ENCODE measurements around the gene GTF3C4.
A peak's percentile ranks its signal among the peaks of the same experiment; 100 is the strongest.

The GTF3C4 gene

DNA sequence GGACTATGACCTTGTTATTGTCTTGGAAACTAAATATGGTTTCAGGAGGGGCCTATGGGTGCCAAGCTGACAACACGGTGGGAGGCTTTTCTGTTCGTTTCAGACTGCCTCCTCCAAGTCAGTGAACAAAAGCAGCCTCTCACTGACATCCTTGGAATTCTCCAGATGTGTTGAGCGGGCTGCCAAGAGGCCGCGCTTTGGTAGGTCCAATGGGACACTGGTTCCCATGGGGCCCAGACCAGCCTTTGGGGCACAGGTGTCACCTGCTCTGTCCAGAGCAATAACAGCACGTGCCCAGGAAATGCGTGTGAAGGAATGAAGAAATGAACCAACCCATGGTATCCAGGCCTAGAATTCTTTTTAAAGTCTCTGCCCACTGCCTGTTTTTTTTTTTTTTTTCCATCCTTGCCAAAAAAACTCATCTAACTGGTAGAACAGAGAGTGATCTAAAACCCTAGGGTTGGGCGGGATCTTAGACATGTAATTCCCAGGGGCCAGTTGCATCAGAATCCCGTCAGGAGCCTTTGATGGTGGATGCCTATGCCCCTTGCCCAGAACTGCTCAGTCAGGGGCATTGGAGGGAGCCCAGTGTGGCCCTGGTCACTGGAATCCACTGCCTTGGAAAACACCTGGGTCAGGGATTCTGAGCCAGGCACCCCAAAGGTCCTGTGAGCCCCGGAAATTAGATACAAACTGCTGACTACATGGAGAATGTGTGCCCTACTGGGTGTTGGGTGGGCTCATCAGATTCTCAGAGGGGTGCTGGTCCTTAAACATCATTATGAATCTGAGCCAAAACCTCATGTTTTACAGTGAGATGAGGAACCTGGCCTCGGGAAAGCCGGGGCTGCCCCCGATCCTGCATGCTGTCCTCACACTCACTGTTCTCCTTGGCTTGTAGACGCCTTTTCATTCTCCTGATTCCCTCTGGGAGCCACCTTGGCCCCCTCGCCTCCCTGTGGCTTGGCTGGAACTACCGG, 60.1 kb downstream of the GTF3C4 start:
- Histone ChIP-seq H4K91ac (ENCODE audit: low read depth, low read length, poor library complexity) (no peak overlapping the region), H3K4me3 (ENCODE audit: low read length in 2 of 2) (no peak overlapping the region), H2BK15ac (ENCODE audit: low read length) (no peak overlapping the region), H3K36me3 (replicated peaks in 1 of 2; ENCODE audit: control insufficient read depth in 2 of 2, insufficient read depth in 2 of 2, low read length in 2 of 2) (no peaks in the 10 kb centered on the region), H3K23ac (ENCODE audit: low read depth, low read length, poor library complexity) (no peak overlapping the region), H3K4me1 (ENCODE audit: control insufficient read depth in 2 of 2, insufficient read depth in 1 of 2, low read depth in 1 of 2, low read length in 2 of 2) (peaks cover 0 to 3% of the 10 kb centered on the region in 2 donors), H3K4ac (ENCODE audit: low read length) (no peak overlapping the region), H2AK5ac (ENCODE audit: low read depth, low read length) (peak overlapping the region; percentile 54), H3K79me1 (ENCODE audit: low read depth, low read length) (no peaks in the 10 kb centered on the region), H3K9ac (ENCODE audit: low read depth, low read length, poor library complexity) (no peak overlapping the region), H4K8ac (ENCODE audit: low read depth, low read length) (no peak overlapping the region), H2AFZ (ENCODE audit: low read length) (no peak overlapping the region), H3K4me2 (ENCODE audit: insufficient read depth, low read length, poor library complexity, severe bottlenecking) (no peak overlapping the region), H3K27ac (replicated peaks; ENCODE audit: low read length) (no peak overlapping the region), H2BK5ac (ENCODE audit: low read length) (no peak overlapping the region), H3K14ac (ENCODE audit: low read length) (no peak overlapping the region), H2BK120ac (ENCODE audit: low read depth, low read length) (no peak overlapping the region), H3K18ac (ENCODE audit: low read length) (no peak overlapping the region), H3K27me3 (ENCODE audit: control insufficient read depth in 3 of 3, insufficient read depth in 3 of 3, low read depth in 1 of 3, low read length in 3 of 3) (peaks cover 0 to 14% (median 0%) of the 10 kb centered on the region in 3 experiments), H2BK12ac (ENCODE audit: low read length) (no peak overlapping the region), H3K9me3 (replicated peaks in 1 of 2; ENCODE audit: control insufficient read depth in 2 of 2, insufficient read depth in 1 of 2, low read depth in 1 of 2, low read length in 2 of 2) (no peaks in the 10 kb centered on the region)
- WGBS, 2 donors (ENCODE audit: extremely low coverage in 2 of 2, insufficient read length in 2 of 2, insufficient replicate concordance in 1 of 2), result no CpG with 5 or more reads among the region's 16 CpGs
- no peak for DNase-seq (ENCODE audit: low spot score)

DNA sequence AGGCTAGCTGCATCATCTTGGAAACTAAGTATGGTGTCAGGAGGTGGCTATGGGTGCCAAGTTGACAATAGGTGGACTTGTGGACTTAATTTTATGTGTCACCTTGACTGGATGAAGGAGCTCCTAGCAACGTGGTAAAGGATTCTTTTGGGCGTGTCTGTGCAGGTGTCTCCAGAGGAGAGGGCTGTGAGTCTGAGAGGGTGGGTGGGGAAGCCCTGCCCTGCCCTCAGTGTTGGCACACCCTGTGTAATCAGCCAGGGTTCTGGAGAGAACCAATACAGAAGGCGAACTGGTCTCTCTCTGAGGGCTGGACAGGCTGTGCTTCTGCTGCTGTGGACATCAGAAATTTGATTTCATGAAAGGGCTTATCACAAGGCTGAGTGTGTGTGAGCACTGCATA, 61.0 kb downstream of the GTF3C4 start:
- Histone ChIP-seq H4K8ac (ENCODE audit: low read depth, low read length) (no peak overlapping the region), H3K4me3 (ENCODE audit: low read length in 2 of 2) (no peak overlapping the region), H3K79me1 (ENCODE audit: low read depth, low read length) (no peaks in the 10 kb centered on the region), H3K9ac (ENCODE audit: low read depth, low read length, poor library complexity) (no peak overlapping the region), H3K4ac (ENCODE audit: low read length) (no peak overlapping the region), H3K4me1 (ENCODE audit: control insufficient read depth in 2 of 2, insufficient read depth in 1 of 2, low read depth in 1 of 2, low read length in 2 of 2) (peaks cover 0 to 3% of the 10 kb centered on the region in 2 donors), H2AFZ (ENCODE audit: low read length) (no peak overlapping the region), H2AK5ac (ENCODE audit: low read depth, low read length) (no peak overlapping the region), H2BK5ac (ENCODE audit: low read length) (no peak overlapping the region), H3K4me2 (ENCODE audit: insufficient read depth, low read length, poor library complexity, severe bottlenecking) (no peak overlapping the region), H2BK120ac (ENCODE audit: low read depth, low read length) (no peak overlapping the region), H3K23ac (ENCODE audit: low read depth, low read length, poor library complexity) (no peak overlapping the region), H3K27me3 (ENCODE audit: control insufficient read depth in 3 of 3, insufficient read depth in 3 of 3, low read depth in 1 of 3, low read length in 3 of 3) (peaks cover 0 to 14% (median 0%) of the 10 kb centered on the region in 3 experiments), H3K18ac (ENCODE audit: low read length) (no peak overlapping the region), H4K91ac (ENCODE audit: low read depth, low read length, poor library complexity) (no peak overlapping the region), H2BK12ac (ENCODE audit: low read length) (no peak overlapping the region), H3K9me3 (replicated peaks in 1 of 2; ENCODE audit: control insufficient read depth in 2 of 2, insufficient read depth in 1 of 2, low read depth in 1 of 2, low read length in 2 of 2) (no peaks in the 10 kb centered on the region), H3K27ac (replicated peaks; ENCODE audit: low read length) (no peak overlapping the region), H2BK15ac (ENCODE audit: low read length) (no peak overlapping the region), H3K36me3 (replicated peaks in 1 of 2; ENCODE audit: control insufficient read depth in 2 of 2, insufficient read depth in 2 of 2, low read length in 2 of 2) (no peaks in the 10 kb centered on the region), H3K14ac (ENCODE audit: low read length) (no peak overlapping the region)
- WGBS, 2 donors (ENCODE audit: extremely low coverage in 2 of 2, insufficient read length in 2 of 2, insufficient replicate concordance in 1 of 2), result no CpG with 5 or more reads among the region's 3 CpGs
- no peak for DNase-seq (ENCODE audit: low spot score)

DNA sequence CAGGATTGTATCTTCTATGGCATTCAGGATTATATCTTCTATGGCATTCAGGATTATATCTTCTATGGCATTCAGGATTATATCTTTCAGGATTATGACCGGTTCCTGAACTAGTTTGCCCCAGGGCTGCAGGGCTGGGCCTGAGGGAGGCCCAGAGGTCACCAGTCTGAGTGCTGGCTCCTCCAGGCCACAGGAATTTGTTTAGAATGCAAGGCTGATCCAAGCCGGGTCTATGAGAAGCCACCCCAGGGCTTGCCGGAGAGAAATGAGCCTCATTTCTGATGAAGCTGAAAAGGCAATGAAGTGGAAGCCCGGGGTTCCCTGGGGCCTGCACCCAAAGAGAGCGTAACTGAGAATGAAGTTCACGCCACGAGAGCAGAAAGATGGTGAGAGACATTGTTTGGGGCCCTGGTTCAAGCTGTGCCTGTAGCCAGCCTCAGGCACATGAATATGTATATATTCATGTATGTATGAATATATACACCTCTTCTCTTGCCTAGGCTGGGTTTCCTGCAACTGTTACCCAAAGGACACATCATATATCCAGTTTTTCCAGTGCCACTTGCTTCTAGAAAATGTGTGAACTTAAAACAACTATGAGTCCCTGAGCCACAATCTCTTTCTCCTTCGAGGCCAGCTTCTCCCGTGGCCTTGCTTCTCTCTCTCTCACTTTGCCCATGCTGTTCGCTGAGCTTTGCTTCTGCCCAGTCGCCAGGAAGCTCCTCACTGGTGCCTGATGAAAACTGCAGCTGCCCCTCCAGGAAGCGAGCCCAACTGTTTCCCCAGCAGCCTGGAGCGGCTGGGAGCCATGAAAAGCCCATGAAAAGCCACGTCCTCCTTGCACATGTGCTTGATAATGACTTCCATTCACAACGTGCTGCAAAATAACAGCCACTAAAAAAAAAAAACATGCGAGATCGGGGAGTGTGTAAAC, 62.3 kb downstream of the GTF3C4 start:
- Histone ChIP-seq H2BK5ac (ENCODE audit: low read length) (no peak overlapping the region), H3K4me2 (ENCODE audit: insufficient read depth, low read length, poor library complexity, severe bottlenecking) (no peak overlapping the region), H3K9ac (ENCODE audit: low read depth, low read length, poor library complexity) (peak overlapping the region; percentile 34), H2AK5ac (ENCODE audit: low read depth, low read length) (peak overlapping the region; percentile 22), H3K14ac (ENCODE audit: low read length) (no peak overlapping the region), H3K4ac (ENCODE audit: low read length) (no peak overlapping the region), H3K27me3 (ENCODE audit: control insufficient read depth in 3 of 3, insufficient read depth in 3 of 3, low read depth in 1 of 3, low read length in 3 of 3) (peaks cover 0 to 8% (median 0%) of the 10 kb centered on the region in 3 experiments), H3K4me3 (ENCODE audit: low read length in 2 of 2) (no peak overlapping the region), H3K23ac (ENCODE audit: low read depth, low read length, poor library complexity) (peak overlapping the region; percentile 49), H2AFZ (ENCODE audit: low read length) (peak overlapping the region; percentile 67), H2BK12ac (ENCODE audit: low read length) (no peak overlapping the region), H3K18ac (ENCODE audit: low read length) (peak overlapping the region; percentile 18), H3K79me1 (ENCODE audit: low read depth, low read length) (no peaks in the 10 kb centered on the region), H3K4me1 (ENCODE audit: control insufficient read depth in 2 of 2, insufficient read depth in 1 of 2, low read depth in 1 of 2, low read length in 2 of 2) (peaks cover 0 to 3% of the 10 kb centered on the region in 2 donors), H3K36me3 (replicated peaks in 1 of 2; ENCODE audit: control insufficient read depth in 2 of 2, insufficient read depth in 2 of 2, low read length in 2 of 2) (no peaks in the 10 kb centered on the region), H2BK120ac (ENCODE audit: low read depth, low read length) (no peak overlapping the region), H3K27ac (replicated peaks; ENCODE audit: low read length) (no peak overlapping the region), H4K8ac (ENCODE audit: low read depth, low read length) (no peak overlapping the region), H3K9me3 (replicated peaks in 1 of 2; ENCODE audit: control insufficient read depth in 2 of 2, insufficient read depth in 1 of 2, low read depth in 1 of 2, low read length in 2 of 2) (no peaks in the 10 kb centered on the region), H4K91ac (ENCODE audit: low read depth, low read length, poor library complexity) (no peak overlapping the region), H2BK15ac (ENCODE audit: low read length) (no peak overlapping the region)
- no peak for DNase-seq (ENCODE audit: low spot score)
- no CpG with 5 or more reads among the region's 17 CpGs for WGBS, 2 donors (ENCODE audit: extremely low coverage in 2 of 2, insufficient read length in 2 of 2, insufficient replicate concordance in 1 of 2)

Data from neuronal stem cell (in vitro differentiated cells).